HCT116 (cell line): Measurements from ENCODE around the gene UBQLN4. TPM values are rescaled to one million over a fixed set of nuclear protein-coding genes. Genes with fewer than 3 reads are reported as not detected.

Experiments
- ATAC-seq: fragments of 200-7000 bp; cut with Tn5 transposase; 2 replicates; pipeline ENCODE4 v1.9.1; 2020; ENCODE audit warnings: mild to moderate bottlenecking, moderate library complexity
- BruUV-seq: library from RNA; stranded (reverse); fragments of 400-500 nt; replicated peaks from 2 replicates; lab custom pipeline; 2021; lab: Mats Ljungman, UMichigan
- CTCF ChIA-PET: fragments of 300-600 bp; sonication (Branson Sonifier 250); formaldehyde crosslinking; loops from one replicate; lab custom pipeline; 2021; ENCODE audit warnings: antibody characterized with exemption; lab: Charles Lee
- POLR2A ChIA-PET: fragments of 300-600, 350-600 bp; sonication (Branson Sonifier 250); formaldehyde crosslinking; loops from one replicate; lab custom pipeline; 2021; ENCODE audit warnings: antibody characterized with exemption; lab: Charles Lee
- RAD21 ChIA-PET, 2 experiments: fragments of 300-600 bp; sonication (Branson Sonifier 250); formaldehyde crosslinking; loops; one replicate each; lab custom pipeline; 2023; ENCODE audit warnings: low total read pairs in 2 of 2; ENCODE audit not compliant: uncharacterized antibody in 2 of 2, unreplicated experiment in 2 of 2, low non-redundant PET in 1 of 2; lab: Charles Lee
- DNase-seq: peaks from one replicate; pipeline ENCODE4 v3.0.0-alpha.2; 2010; ENCODE audit warnings: low read depth, low spot score
- H2AFZ ChIP-seq: fragments of 200-600 bp; shearing (Covaris generic), sonication (generic); 2 replicates; pipeline ENCODE4 v1.6.1; 2017; ENCODE audit warnings: low read depth, mixed run types, mixed read lengths, antibody characterized with exemption, low read length; ENCODE audit not compliant: poor library complexity, severe bottlenecking
- H3K27ac ChIP-seq: 2 replicates; pipeline ENCODE4 v1.5.1; 2012; ENCODE audit warnings: low read depth, low read length
- H3K27me3 ChIP-seq: fragments of 200-600 bp; sonication (generic); 2 replicates; pipeline ENCODE4 v1.6.1; 2016; ENCODE audit warnings: mixed run types, low read length, mixed read lengths; ENCODE audit not compliant: insufficient read depth
- H3K36me3 ChIP-seq, 2 experiments: fragments of 200-500 bp in 1 of 2; fragments of 200-600 bp in 1 of 2; sonication (Bioruptor generic) in 1 of 2; sonication (generic) in 1 of 2; 2 replicates each; pipeline versions ENCODE4 v1.5.1 to v1.6.1; 2014 to 2016; ENCODE audit warnings: low read length in 2 of 2, inconsistent platforms in 1 of 2, mixed read lengths in 1 of 2, mixed run types in 1 of 2; ENCODE audit not compliant: insufficient read depth in 2 of 2, control insufficient read depth in 1 of 2
- H3K4me1 ChIP-seq, 2 experiments: fragments of 200-600 bp in 1 of 2; sonication (generic) in 1 of 2; 2 replicates each; pipeline versions ENCODE4 v1.5.1 to v1.6.1; 2012 to 2017; ENCODE audit warnings: low read length in 2 of 2, inconsistent platforms in 1 of 2, mild to moderate bottlenecking in 1 of 2, mixed read lengths in 1 of 2, mixed run types in 1 of 2, moderate library complexity in 1 of 2; ENCODE audit not compliant: insufficient read depth in 2 of 2, control insufficient read depth in 1 of 2
- H3K4me2 ChIP-seq: fragments of 200-600 bp; sonication (generic); 2 replicates; pipeline ENCODE4 v1.6.1; 2017; ENCODE audit warnings: mixed run types, low read length, mixed read lengths
- H3K4me3 ChIP-seq, 2 experiments: fragments of 200-600 bp in 1 of 2; sonication (generic) in 1 of 2; replicated peaks in 1 of 2; 2 replicates each; pipeline ENCODE4 v1.5.1; 2011 to 2016; ENCODE audit warnings: low read length in 2 of 2, control low read depth in 1 of 2, low read depth in 1 of 2, mild to moderate bottlenecking in 1 of 2, mixed read lengths in 1 of 2, mixed run types in 1 of 2
- H3K79me2 ChIP-seq: fragments of 200-600 bp; sonication (generic); 2 replicates; pipeline ENCODE4 v1.6.1; 2017; ENCODE audit warnings: mild to moderate bottlenecking, mixed run types, low read length, moderate library complexity, mixed read lengths; ENCODE audit not compliant: insufficient read depth
- H3K9ac ChIP-seq: fragments of 200-600 bp; sonication (generic); 2 replicates; pipeline ENCODE4 v1.6.1; 2016; ENCODE audit warnings: low read length, mixed read lengths
- H3K9me2 ChIP-seq: fragments of 200-600 bp; sonication (generic), shearing (Covaris generic); 2 replicates; pipeline ENCODE4 v1.6.1; 2017; ENCODE audit warnings: mixed run types, mild to moderate bottlenecking, moderate library complexity; ENCODE audit not compliant: insufficient read depth
- H3K9me3 ChIP-seq, 2 experiments: fragments of 200-500 bp in 1 of 2; fragments of 200-600 bp in 1 of 2; sonication (Bioruptor generic) in 1 of 2; sonication (generic) in 1 of 2; 2 replicates each; pipeline ENCODE4 v1.6.1; 2014 to 2017; ENCODE audit warnings: low read length in 2 of 2, mixed read lengths in 2 of 2, inconsistent platforms in 1 of 2, low read depth in 1 of 2, mild to moderate bottlenecking in 1 of 2, mixed run types in 1 of 2, moderate library complexity in 1 of 2; ENCODE audit not compliant: control insufficient read depth in 1 of 2, insufficient read depth in 1 of 2
- H4K20me1 ChIP-seq: fragments of 200-600 bp; sonication (generic), shearing (Covaris generic); 2 replicates; pipeline ENCODE4 v1.6.1; 2017; ENCODE audit warnings: mixed run types, mild to moderate bottlenecking, moderate library complexity; ENCODE audit not compliant: insufficient read depth
- ATF3 ChIP-seq: IDR thresholded peaks from 2 replicates; pipeline ENCODE4 v1.6.1; 2012
- EGR1 ChIP-seq: IDR thresholded peaks from 2 replicates; pipeline ENCODE4 v1.6.1; 2012; ENCODE audit warnings: low read depth
- EZH2phosphoT487 ChIP-seq: fragments of 200-600 bp; IDR thresholded peaks from 2 replicates; pipeline ENCODE4 v1.6.1; 2018; ENCODE audit warnings: antibody characterized with exemption, borderline replicate concordance
- JUND ChIP-seq: IDR thresholded peaks from 2 replicates; pipeline ENCODE4 v1.6.1; 2012
- POLR2A ChIP-seq: IDR thresholded peaks from 2 replicates; pipeline ENCODE4 v1.7.0; 2011; ENCODE audit warnings: borderline replicate concordance; ENCODE audit not compliant: insufficient read depth, insufficient read length; ENCODE audit errors: extremely low read depth
- SIN3A ChIP-seq: IDR thresholded peaks from 2 replicates; pipeline ENCODE4 v1.6.1; 2012; ENCODE audit warnings: low read depth
- TCF7L2 ChIP-seq: IDR thresholded peaks from 2 replicates; pipeline ENCODE4 v1.7.0; 2011; ENCODE audit warnings: borderline replicate concordance, inconsistent platforms; ENCODE audit not compliant: insufficient read depth, insufficient read length; ENCODE audit errors: extremely low read depth
- intact Hi-C: fragments of 100-400 bp; cut with micrococcal nuclease; formaldehyde crosslinking; loops from 2 replicates; pipeline ENCODE4 v1.10.0; 2022
- total RNA-seq: library from RNA; stranded (reverse); gene quantifications from one replicate; pipeline ENCODE4 v1.2.1, GENCODE V29; 2021; ENCODE audit not compliant: unreplicated experiment
- TF ChIP-seq, protein P1 (sequence below): IDR thresholded peaks from 2 replicates; pipeline ENCODE4 v1.6.1; 2012; ENCODE audit warnings: low read depth

UBQLN4 gene
- total RNA-seq, 1 experiment from 2014 or later = 68.4 TPM

DNA sequence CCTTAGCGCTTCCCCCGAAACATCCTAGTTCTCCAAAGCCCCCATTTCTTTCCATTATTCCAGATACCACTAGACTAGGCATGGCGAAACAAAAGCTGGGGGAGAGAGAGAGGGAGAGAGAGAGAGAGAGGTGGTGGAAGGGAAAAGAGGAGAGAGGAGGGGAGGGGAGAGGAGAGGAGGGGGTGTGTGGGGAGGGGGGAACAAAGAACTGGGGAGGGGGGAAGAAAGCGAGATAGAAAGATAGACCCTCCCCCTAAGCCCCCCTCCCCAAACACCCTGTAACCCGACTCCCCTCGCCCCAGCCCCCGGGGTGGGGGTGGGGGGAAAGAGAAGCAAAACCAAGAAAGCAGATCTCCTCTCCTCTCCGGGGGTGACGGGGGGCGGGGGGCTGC lies 28.3 kb upstream of the UBQLN4 start (continued):
- no peak for TF ChIP-seq SIN3A

GRCh38 chr1:156081180-156081916 lies 27.8 kb upstream of the UBQLN4 start:
- H3K27ac ChIP-seq = no peak overlapping the region
- peak overlapping the region; percentile 72; the same call in 1 of the 2 replicates for H3K9ac ChIP-seq
- no peaks in the 10 kb centered on the region; a peak in 1 of 4 replicates for H3K36me3 ChIP-seq
- no peak for TF ChIP-seq TCF7L2
- no peak for TF ChIP-seq ATF3
- no peak for TF ChIP-seq EZH2phosphoT487
- no peak for TF ChIP-seq SIN3A
- no peak for TF ChIP-seq JUND
- no peak for TF ChIP-seq EGR1
- TF ChIP-seq, protein P1, sequence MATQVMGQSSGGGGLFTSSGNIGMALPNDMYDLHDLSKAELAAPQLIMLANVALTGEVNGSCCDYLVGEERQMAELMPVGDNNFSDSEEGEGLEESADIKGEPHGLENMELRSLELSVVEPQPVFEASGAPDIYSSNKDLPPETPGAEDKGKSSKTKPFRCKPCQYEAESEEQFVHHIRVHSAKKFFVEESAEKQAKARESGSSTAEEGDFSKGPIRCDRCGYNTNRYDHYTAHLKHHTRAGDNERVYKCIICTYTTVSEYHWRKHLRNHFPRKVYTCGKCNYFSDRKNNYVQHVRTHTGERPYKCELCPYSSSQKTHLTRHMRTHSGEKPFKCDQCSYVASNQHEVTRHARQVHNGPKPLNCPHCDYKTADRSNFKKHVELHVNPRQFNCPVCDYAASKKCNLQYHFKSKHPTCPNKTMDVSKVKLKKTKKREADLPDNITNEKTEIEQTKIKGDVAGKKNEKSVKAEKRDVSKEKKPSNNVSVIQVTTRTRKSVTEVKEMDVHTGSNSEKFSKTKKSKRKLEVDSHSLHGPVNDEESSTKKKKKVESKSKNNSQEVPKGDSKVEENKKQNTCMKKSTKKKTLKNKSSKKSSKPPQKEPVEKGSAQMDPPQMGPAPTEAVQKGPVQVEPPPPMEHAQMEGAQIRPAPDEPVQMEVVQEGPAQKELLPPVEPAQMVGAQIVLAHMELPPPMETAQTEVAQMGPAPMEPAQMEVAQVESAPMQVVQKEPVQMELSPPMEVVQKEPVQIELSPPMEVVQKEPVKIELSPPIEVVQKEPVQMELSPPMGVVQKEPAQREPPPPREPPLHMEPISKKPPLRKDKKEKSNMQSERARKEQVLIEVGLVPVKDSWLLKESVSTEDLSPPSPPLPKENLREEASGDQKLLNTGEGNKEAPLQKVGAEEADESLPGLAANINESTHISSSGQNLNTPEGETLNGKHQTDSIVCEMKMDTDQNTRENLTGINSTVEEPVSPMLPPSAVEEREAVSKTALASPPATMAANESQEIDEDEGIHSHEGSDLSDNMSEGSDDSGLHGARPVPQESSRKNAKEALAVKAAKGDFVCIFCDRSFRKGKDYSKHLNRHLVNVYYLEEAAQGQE = no peak
- no peak for TF ChIP-seq POLR2A
- H3K4me1 ChIP-seq = peaks cover 5 to 26% of the 10 kb centered on the region in 2 experiments; a peak in 3 of 4 replicates
- no peaks in the 10 kb centered on the region for H3K9me2 ChIP-seq
- POLR2A ChIA-PET = no interaction called here
- ATAC-seq (no peak), DNase-seq (no peak)
- no peaks in the 10 kb centered on the region for H3K79me2 ChIP-seq
- H3K27me3 ChIP-seq = no peaks in the 10 kb centered on the region
- peak overlapping the region; percentile 96 for H3K4me2 ChIP-seq
- peak overlapping the region in 1 of 2 experiments; percentile 81; a peak in 2 of 4 replicates for H3K4me3 ChIP-seq
- intact Hi-C loops = no loop called here
- no TSS peak for BruUV-seq
- RAD21 ChIA-PET = no interaction called here
- CTCF ChIA-PET = no interaction called here
- no peaks in the 10 kb centered on the region for H3K9me3 ChIP-seq
- no peak overlapping the region for H2AFZ ChIP-seq
- H4K20me1 ChIP-seq = no peaks in the 10 kb centered on the region
